Stimulated activated CD4-positive, alpha-beta T cell treated with anti-CD3 and anti-CD28 coated beads, Interleukin-12 subunit alpha, Interleukin-12 subunit beta, amount 100 ng/mL, for 48 hours (primary cell): ENCODE measurements around the gene ANK3.

ENCODE experiments used
- DNase-seq, 3 donors: peaks; one replicate each; pipeline ENCODE4 v3.0.0-alpha.2; 2020; ENCODE audit warnings: low read depth in 2 of 3, low spot score in 1 of 3

The ANK3 gene

DNA sequence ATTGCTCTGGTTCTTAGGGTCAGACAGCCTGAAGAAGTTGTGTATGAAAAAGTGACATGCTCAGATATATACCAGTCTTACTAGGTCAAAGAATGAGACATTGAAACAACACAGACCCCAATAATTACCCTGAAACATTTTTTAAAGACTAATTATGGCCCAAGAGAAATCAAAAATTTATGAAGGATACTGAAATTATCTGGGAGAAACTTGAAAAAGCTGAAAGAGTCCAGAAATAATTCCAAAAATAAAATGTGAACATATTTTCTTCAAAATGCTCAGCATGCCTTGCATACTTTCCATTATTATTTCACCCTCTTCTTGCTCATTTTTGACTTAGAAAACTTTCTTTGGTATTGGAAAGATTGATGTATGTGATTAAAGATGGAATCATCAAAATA lies 284.4 kb downstream of the ANK3 start:
- no peak for DNase-seq

DNA sequence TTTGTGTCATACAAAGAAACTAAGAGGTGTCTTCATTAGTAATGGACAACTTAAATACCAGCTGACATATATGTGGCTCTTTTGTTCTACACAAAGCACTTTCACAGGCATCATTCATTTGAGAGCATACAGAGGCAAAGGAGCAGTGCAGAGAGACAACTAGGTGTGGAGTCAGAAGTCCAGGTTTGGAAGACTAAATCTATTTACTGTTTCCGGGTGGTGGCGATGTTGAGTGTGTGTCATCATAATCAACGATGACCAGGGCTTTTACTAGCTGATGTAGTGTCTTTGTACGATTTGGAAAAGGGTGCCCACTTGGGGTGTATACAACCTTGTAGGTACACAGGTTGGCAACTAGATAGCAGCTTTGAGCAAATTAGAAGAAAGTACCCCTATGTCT lies 287.9 kb downstream of the ANK3 start:
- DNase-seq = no peak

DNA sequence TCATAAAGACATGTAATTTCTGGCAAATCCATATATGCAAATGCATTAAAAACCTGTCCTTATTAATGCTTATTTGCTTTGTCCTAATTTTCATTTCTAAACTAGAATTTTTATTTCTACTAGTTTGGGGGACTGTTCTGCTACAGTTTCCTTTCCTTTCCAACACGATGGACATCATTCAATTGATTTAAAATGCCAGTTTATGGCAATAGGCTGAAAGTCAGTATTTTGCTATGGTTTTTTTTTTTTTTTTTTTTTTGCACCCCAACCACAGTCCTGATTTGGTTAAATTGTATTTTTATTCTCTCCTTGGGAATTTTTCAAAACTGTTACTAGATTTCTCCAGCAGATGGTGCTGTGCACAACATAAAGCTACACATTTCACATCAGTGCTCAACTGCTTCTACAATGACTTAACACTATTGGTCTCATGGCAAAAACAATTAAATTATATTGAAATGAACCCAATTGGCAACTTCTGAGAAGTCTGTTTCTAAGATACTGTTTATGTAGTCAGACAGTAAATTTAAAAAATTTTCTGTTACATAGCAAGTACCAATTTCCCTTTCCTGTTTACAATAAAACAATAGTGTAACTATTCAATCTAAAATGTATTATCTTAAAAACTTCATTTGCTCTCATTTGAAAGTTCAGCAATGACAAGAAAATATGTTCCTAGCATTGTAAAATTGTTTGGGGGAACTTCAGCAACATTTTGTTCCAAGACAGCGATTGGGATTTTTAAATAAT lies 289.5 kb downstream of the ANK3 start:
- DNase-seq = peak in 1 of 3 donors; percentile 13

- DNase-seq = no peak
Observed at GRCh38 chr10:60098677-60099601, 290.7 kb downstream of the ANK3 start.

DNA sequence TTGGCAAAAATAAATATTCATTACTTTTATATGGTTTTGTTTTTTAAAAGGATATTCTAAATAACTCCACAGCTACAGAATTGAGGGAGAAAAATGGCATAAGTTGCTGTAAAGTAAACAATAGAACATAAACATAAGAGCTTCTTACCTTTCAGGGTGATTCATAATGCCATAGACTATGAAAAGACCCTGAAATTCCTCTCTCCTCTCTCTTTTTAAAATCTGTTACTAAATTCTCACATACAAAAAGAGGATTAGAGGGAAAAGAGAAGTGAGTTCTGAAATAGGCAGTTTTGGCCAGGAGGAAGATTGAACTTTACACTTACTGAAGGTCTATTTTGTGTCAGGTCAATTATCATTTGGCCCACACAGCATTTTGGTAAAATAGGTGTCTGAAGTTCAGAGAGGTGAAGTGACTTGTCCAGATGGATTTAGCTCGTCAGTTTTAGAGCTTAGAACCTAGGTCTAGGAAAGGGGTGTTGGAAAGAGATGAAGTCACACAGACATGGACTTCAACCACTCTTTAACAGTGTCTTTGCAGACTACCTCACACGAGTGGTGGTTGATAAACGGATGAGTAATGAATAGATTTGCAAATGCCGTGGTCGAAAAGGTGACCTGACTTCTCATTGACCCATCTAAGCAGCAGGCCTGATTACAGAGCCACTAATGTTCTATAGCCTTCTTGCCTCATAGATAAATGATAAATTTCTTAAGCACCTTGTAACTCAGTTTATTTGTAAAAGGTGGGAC lies 292.7 kb downstream of the ANK3 start:
- DNase-seq = no peak

DNA sequence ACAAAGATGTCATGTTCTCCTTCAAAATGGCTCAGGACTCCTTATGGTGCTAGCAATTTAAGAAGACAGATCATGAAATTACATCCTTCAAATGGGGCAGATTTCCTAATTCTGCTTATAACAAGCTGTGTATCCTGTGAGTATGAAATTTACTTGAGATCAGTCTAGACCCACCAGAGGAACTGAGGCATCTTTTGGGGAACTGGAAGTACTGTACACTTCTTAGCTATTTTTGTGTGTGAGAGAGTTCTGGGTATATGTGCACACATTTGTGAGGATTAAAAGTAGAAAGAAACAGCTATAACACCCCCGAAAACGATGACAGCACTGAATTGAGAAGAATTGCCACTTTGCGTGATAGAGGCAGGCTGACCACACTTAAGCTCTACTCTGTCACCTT lies 296.4 kb downstream of the ANK3 start:
- DNase-seq = no peak

GRCh38 chr10:60086862-60087261 lies 302.8 kb downstream of the ANK3 start:
- DNase-seq = no peak

GRCh38 chr10:60086421-60086820 lies 303.3 kb downstream of the ANK3 start:
- no peak for DNase-seq

DNA sequence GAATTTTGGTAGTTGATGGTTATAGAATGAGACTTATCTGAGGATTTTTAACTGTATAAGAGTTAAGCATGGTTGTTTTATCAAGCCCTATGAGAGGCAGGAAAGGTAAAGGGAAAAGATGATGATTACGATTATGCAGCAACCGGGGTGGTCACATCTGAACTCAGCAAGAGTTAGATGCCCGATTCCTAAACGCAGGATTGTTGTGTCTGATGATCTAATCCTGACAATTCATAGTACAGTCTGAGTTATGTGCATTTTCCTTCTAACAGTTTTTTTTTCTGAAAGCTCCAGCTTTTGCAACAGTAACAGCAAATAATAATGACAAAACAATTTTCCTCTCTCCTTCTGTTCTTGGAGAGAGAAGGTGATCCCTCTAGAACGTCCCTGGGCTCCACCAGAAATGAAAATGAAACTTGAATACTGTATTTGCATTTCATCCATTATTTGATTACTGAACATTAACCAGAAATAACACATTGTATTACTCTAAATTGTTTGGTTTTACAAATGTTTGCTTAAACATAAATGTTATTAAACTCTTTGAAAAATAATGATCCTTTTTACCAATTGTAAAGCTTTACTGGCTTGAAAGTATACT lies 306.8 kb downstream of the ANK3 start:
- DNase-seq = no peak

- DNase-seq = no peak
Observed at GRCh38 chr10:60082341-60082740, 307.3 kb downstream of the ANK3 start.

- no peak for DNase-seq
Observed at GRCh38 chr10:60073781-60074656, 315.7 kb downstream of the ANK3 start.

- DNase-seq = no peak
Observed at GRCh38 chr10:60073397-60073780, 316.3 kb downstream of the ANK3 start.

GRCh38 chr10:60069311-60069710 lies 320.4 kb downstream of the ANK3 start:
- DNase-seq = no peak

DNA sequence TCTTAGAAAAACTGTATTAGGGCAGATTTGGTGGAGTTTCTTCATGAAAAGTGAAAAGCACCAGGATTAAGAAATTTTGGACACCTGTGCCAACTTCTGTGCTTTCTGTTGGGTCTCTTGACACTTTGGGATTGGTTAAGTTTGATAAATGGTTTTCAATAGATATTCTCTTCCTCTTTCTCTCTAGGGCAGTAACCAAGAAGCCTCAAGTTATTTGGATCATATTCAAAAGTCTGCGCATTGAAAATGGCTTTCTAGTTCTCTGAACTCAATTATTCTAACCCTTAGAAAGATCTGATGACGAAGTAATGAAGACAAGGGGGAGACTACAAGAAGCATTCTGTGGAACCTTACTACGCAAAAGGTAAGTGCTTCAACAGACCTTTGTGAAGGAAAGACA lies 339.3 kb downstream of the ANK3 start:
- no peak for DNase-seq

- no peak for DNase-seq
Observed at GRCh38 chr10:60048091-60048501, 341.6 kb downstream of the ANK3 start.

- DNase-seq = no peak
Observed at GRCh38 chr10:60045571-60045970, 344.1 kb downstream of the ANK3 start.

DNA sequence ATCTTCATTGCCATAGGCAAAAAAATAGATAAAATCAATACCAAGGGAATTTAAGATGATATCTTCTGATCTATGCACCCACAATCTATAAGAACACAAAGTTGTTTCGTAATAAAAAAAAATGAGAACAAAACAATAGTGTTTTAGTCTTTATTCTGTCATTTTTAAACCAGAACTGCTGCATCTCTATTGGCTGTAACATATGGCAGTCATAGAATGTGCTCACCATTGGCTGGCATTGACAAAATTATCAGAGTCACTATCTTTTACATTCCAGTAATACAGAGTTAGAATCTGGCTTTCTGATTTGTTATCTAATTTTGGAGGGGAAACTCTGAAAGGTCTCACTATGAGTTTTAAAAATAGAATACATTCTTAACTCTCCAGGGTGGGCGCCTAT lies 344.7 kb downstream of the ANK3 start:
- DNase-seq = no peak

DNA sequence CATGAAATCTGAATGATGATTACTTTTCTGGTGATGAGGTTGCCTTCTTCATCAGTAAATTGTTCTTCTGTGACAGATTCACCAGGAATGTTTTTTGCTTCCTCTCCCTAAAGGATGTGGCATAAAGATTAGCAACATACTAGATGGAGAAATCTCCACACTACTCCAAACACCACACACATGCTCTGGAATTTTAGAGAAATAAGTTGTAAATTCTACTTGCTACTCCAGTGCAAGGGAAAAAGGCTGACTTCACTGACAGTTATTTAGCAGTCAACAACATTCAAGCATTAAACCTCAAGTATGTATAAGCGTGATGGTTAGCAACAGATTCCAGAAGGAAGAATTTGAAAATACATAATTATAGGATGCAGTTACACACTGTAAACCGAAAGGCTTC lies 345.4 kb downstream of the ANK3 start:
- DNase-seq = no peak

DNA sequence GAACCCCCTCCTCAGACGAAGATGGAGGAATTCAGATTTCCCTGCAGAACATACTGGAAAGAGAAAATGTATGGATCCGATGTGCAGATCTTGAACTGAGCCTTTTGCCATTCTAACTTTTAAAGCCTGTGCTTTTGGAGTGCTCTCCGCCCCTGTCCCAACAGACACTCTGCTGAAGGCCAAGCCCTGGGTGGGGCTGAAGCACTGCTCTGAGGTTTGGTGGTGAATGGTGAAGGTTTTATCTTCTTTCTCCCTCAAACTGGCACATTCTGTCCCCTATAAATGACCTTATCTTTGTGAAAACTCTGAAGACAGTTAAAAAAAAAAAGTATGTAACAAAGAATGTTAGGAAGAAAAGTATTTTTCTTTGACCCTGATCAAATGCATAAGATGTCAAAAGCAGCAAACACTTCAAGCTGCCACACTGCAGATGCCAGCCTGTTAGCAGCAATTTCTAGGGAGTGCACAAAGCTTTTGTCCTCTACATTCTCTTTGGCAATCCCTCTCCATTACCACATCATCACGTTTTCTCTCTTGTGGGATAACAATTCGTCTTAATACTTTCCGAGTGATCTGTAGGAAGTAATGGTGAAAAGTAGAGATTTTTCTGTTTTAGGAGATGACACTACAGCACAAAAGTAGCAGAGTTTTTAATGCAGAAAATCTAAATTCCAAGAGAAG lies 346.0 kb downstream of the ANK3 start:
- no peak for DNase-seq

GRCh38 chr10:60042914-60043313 lies 346.8 kb downstream of the ANK3 start:
- no peak for DNase-seq
